ENCODE measurements around the gene KRT7. TPM values are rescaled to one million over a fixed set of nuclear protein-coding genes. Genes with fewer than 3 reads are reported as not detected.

Gene KRT7
- total RNA-seq, 5 donors from 2014 or later (not counting 1 experiment from before 2014, with no cell fraction given) = 2.7 to 3.8 (median 3.3) TPM; not detected in 2

DNA sequence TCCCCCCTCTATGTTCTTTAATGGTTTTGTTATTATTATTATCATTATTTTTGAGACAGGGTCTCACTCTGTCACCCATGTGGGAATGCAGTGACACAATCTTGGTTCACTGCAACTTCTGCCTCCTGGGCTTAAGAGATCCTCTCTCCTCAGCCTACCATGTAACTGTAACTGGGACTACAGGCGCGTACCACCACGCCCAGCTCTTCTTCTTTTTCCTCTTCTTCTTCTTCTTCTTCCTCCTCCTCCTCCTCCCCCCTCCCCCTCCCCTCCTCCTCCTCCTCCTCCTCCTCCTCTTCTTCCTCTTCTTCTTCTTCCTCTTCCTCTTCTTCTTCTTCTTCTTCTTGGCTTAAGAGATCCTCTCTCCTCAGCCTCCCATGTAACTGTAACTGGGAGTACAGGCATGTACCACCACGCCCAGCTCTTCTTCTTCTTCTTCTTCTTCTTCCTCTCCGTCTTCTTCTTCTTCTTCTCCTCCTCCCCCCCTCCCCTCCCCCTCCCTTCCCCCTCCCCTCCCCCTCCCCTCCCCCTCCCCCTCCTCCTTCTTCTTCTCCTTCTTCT, 5.4 kb upstream of the KRT7 start:
- DNase-seq (no peak), ATAC-seq (replicated peaks in 1 of 4) (no peak)
- Histone ChIP-seq H3K27me3 (replicated peaks in 1 of 2; ENCODE audit: control insufficient read depth in 2 of 2, extremely low read depth in 1 of 2, insufficient read depth in 2 of 2, low read length in 1 of 2) (peaks cover 7 to 42% of the 10 kb centered on the region in 2 experiments), H3K4me1 (ENCODE audit: control insufficient read depth in 1 of 2, extremely low read depth in 1 of 2, insufficient read depth in 2 of 2, low read length in 2 of 2) (no peaks in the 10 kb centered on the region), H3K36me3 (ENCODE audit: control insufficient read depth in 2 of 2, extremely low read depth in 1 of 2, insufficient read depth in 1 of 2, low read length in 1 of 2) (no peaks in the 10 kb centered on the region), H3K27ac (ENCODE audit: low read length) (no peak overlapping the region), H3K9me3 (no peaks in the 10 kb centered on the region), H3K4me3 (ENCODE audit: control insufficient read depth in 1 of 2, extremely low read depth in 1 of 2, low read length in 1 of 2) (no peak overlapping the region)
- Mint-ChIP-seq H3K4me1 (no peaks in the 10 kb centered on the region), H3K27me3 (peaks cover 35 to 60% of the 10 kb centered on the region in 2 donors), H3K27ac (no peak overlapping the region), H3K9me3 (no peaks in the 10 kb centered on the region), H3K36me3 (no peaks in the 10 kb centered on the region), H3K4me3 (no peak overlapping the region)
- CTCF ChIA-PET = interaction anchor here in 1 of 2 donors (0.6 kb wide), 1 partner anchor 57 kb away, joined by 3 read pairs; no protein-coding TSS in a partner anchor
- 60% methylated on average over 2 of the region's 5 CpGs for WGBS (ENCODE audit: insufficient coverage)
- POLR2A ChIA-PET = no interaction called here

GRCh38 chr12:52228366-52228765, 4.7 kb upstream of the KRT7 start:
- POLR2A ChIA-PET = no interaction called here

DNA sequence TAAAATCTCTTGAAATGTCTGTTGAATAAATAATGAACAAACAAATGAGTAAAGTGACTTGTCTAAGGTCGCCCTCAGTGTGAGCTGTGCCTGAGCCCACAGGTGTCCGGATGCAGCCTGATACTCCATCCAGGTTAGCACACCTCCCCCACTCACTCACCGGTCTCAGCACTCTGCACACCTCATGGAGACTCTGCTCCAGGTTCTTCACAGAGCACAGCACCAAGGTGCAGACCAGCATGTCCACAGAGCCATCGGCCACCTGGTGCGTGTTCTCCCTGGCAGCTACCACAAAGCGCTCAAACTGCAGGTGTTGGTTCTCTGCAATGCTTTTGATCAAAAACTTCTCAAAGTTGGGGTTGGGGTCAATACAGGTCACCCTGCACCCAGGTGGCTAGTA, 4.1 kb upstream of the KRT7 start:
- no peak for ATAC-seq (replicated peaks in 1 of 4)
- POLR2A ChIA-PET = no interaction called here
- no peaks in the 10 kb centered on the region for H3K36me3 Mint-ChIP-seq
- 92% methylated on average over 5 of the region's 6 CpGs for WGBS (ENCODE audit: insufficient coverage)
- peaks cover 40 to 59% of the 10 kb centered on the region in 2 donors for H3K27me3 Mint-ChIP-seq
- H3K9me3 ChIP-seq = no peaks in the 10 kb centered on the region
- no peaks in the 10 kb centered on the region for H3K4me1 ChIP-seq (ENCODE audit: control insufficient read depth in 1 of 2, extremely low read depth in 1 of 2, insufficient read depth in 2 of 2, low read length in 2 of 2)
- no peak overlapping the region for H3K27ac ChIP-seq (ENCODE audit: low read length)
- H3K4me3 ChIP-seq (ENCODE audit: control insufficient read depth in 1 of 2, extremely low read depth in 1 of 2, low read length in 1 of 2) = no peak overlapping the region
- H3K36me3 ChIP-seq (ENCODE audit: control insufficient read depth in 2 of 2, extremely low read depth in 1 of 2, insufficient read depth in 1 of 2, low read length in 1 of 2) = no peaks in the 10 kb centered on the region
- peaks cover 6 to 49% of the 10 kb centered on the region in 2 experiments for H3K27me3 ChIP-seq (replicated peaks in 1 of 2; ENCODE audit: control insufficient read depth in 2 of 2, extremely low read depth in 1 of 2, insufficient read depth in 2 of 2, low read length in 1 of 2)
- DNase-seq = no peak
- H3K4me3 Mint-ChIP-seq = no peak overlapping the region
- CTCF ChIA-PET = no interaction called here
- peaks cover 0 to 2% (median 0%) of the 10 kb centered on the region in 3 donors for H3K4me1 Mint-ChIP-seq
- H3K27ac Mint-ChIP-seq = no peak overlapping the region
- no peaks in the 10 kb centered on the region for H3K9me3 Mint-ChIP-seq

More at GRCh38 chr12:52228366-52228765, 4.7 kb upstream of the KRT7 start:
- Histone ChIP-seq H3K27ac (ENCODE audit: low read length) (no peak overlapping the region), H3K36me3 (ENCODE audit: control insufficient read depth in 2 of 2, extremely low read depth in 1 of 2, insufficient read depth in 1 of 2, low read length in 1 of 2) (no peaks in the 10 kb centered on the region), H3K4me3 (ENCODE audit: control insufficient read depth in 1 of 2, extremely low read depth in 1 of 2, low read length in 1 of 2) (no peak overlapping the region), H3K27me3 (replicated peaks in 1 of 2; ENCODE audit: control insufficient read depth in 2 of 2, extremely low read depth in 1 of 2, insufficient read depth in 2 of 2, low read length in 1 of 2) (peaks cover 5 to 44% of the 10 kb centered on the region in 2 experiments), H3K9me3 (no peaks in the 10 kb centered on the region), H3K4me1 (ENCODE audit: control insufficient read depth in 1 of 2, extremely low read depth in 1 of 2, insufficient read depth in 2 of 2, low read length in 2 of 2) (no peaks in the 10 kb centered on the region)
- CTCF ChIA-PET = no interaction called here
- Mint-ChIP-seq H3K4me3 (no peak overlapping the region), H3K4me1 (no peaks in the 10 kb centered on the region), H3K36me3 (no peaks in the 10 kb centered on the region), H3K27me3 (peaks cover 36 to 59% of the 10 kb centered on the region in 2 donors), H3K9me3 (no peaks in the 10 kb centered on the region), H3K27ac (no peak overlapping the region)
- DNase-seq (no peak), ATAC-seq (replicated peaks in 1 of 4) (no peak)
- 41% methylated on average over 2 of the region's 3 CpGs for WGBS (ENCODE audit: insufficient coverage)

GRCh38 chr12:52229836-52230343, 3.2 kb upstream of the KRT7 start:
- H3K4me3 ChIP-seq (ENCODE audit: control insufficient read depth in 1 of 2, extremely low read depth in 1 of 2, low read length in 1 of 2) = no peak overlapping the region
- ChIA-PET CTCF (no interaction called here), POLR2A (interaction anchor here in 1 of 2 donors (0.6 kb wide), 1 partner anchor 269 kb away, joined by 3 read pairs; no protein-coding TSS in a partner anchor)
- H3K4me1 Mint-ChIP-seq = peaks cover 0 to 2% (median 0%) of the 10 kb centered on the region in 3 donors
- no peaks in the 10 kb centered on the region for H3K36me3 ChIP-seq (ENCODE audit: control insufficient read depth in 2 of 2, extremely low read depth in 1 of 2, insufficient read depth in 1 of 2, low read length in 1 of 2)
- H3K27me3 ChIP-seq (replicated peaks in 1 of 2; ENCODE audit: control insufficient read depth in 2 of 2, extremely low read depth in 1 of 2, insufficient read depth in 2 of 2, low read length in 1 of 2) = peaks cover 6 to 59% of the 10 kb centered on the region in 2 experiments
- H3K4me3 Mint-ChIP-seq = no peak overlapping the region
- no peaks in the 10 kb centered on the region for H3K9me3 ChIP-seq
- DNase-seq = no peak
- ATAC-seq (replicated peaks in 1 of 4) = no peak
- H3K27ac Mint-ChIP-seq = no peak overlapping the region
- no peaks in the 10 kb centered on the region for H3K36me3 Mint-ChIP-seq
- H3K27ac ChIP-seq (ENCODE audit: low read length) = no peak overlapping the region
- no peaks in the 10 kb centered on the region for H3K4me1 ChIP-seq (ENCODE audit: control insufficient read depth in 1 of 2, extremely low read depth in 1 of 2, insufficient read depth in 2 of 2, low read length in 2 of 2)
- H3K27me3 Mint-ChIP-seq = peaks cover 42 to 60% of the 10 kb centered on the region in 2 donors
- H3K9me3 Mint-ChIP-seq = no peaks in the 10 kb centered on the region
- 93% methylated on average over 2 of the region's 2 CpGs for WGBS (ENCODE audit: insufficient coverage)

- Mint-ChIP-seq H3K4me3 (no peak overlapping the region), H3K27me3 (peaks cover 46 to 65% of the 10 kb centered on the region in 2 donors), H3K4me1 (peaks cover 0 to 2% (median 0%) of the 10 kb centered on the region in 3 donors), H3K27ac (no peak overlapping the region), H3K9me3 (no peaks in the 10 kb centered on the region), H3K36me3 (no peaks in the 10 kb centered on the region)
- no peak for DNase-seq
- ATAC-seq (replicated peaks in 1 of 4) = no peak
- POLR2A ChIA-PET = interaction anchor here in 1 of 2 donors (0.6 kb wide), 1 partner anchor 268 kb away, joined by 3 read pairs; no protein-coding TSS in a partner anchor
- Histone ChIP-seq H3K27me3 (replicated peaks in 1 of 2; ENCODE audit: control insufficient read depth in 2 of 2, extremely low read depth in 1 of 2, insufficient read depth in 2 of 2, low read length in 1 of 2) (peaks cover 6 to 64% of the 10 kb centered on the region in 2 experiments), H3K4me1 (ENCODE audit: control insufficient read depth in 1 of 2, extremely low read depth in 1 of 2, insufficient read depth in 2 of 2, low read length in 2 of 2) (no peaks in the 10 kb centered on the region), H3K36me3 (ENCODE audit: control insufficient read depth in 2 of 2, extremely low read depth in 1 of 2, insufficient read depth in 1 of 2, low read length in 1 of 2) (no peaks in the 10 kb centered on the region), H3K9me3 (no peaks in the 10 kb centered on the region), H3K27ac (ENCODE audit: low read length) (no peak overlapping the region), H3K4me3 (ENCODE audit: control insufficient read depth in 1 of 2, extremely low read depth in 1 of 2, low read length in 1 of 2) (no peak overlapping the region)
- 55% methylated on average over 6 of the region's 8 CpGs for WGBS (ENCODE audit: insufficient coverage)
- CTCF ChIA-PET = no interaction called here
These were observed 2.4 kb upstream of the KRT7 start for GRCh38 chr12:52230364-52231281.

DNA sequence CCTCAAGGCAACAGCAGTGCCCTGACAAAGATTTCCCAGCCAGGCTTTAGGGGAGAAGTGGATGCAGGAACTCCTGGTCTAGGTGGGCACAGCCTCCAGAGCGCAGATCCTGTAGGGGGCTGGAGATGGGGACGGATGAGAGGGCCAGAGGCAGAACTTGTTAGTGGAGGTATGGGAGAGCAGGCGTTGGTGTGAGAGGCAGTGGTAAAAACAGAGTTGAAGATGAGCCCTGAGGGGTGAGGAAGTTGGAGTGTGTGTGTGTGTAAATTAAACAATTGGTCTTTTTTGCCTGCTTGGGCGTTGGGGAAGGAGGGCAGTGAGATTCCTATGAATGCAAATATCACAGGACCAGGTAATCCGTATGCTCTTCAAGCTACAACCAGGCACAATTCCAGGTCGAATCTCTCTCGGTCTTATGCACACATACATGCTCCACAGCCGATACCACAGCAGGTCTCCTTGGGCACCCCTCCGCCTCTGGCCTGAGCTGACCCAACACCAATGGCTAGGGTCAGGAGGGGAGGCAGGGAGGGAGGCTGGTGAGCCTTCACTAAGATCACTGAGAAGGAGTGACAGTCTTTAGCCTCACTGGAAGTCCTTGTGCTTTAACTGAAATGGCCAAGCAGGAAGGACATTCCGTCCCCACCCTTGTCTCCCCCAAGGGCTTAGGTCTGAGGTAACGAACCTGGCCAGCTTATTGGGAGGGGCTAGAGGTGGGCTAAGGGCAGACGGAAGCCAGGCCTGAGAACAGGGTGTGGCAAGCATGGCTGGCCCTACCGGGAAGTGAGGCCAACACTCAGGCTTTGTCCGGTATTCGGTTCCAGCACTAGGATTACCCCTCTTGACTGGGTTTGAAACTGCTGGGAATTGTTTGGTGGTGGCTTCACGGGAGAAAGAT, 1.5 kb upstream of the KRT7 start:
- DNase-seq (no peak), ATAC-seq (replicated peaks in 1 of 4) (no peak)
- Mint-ChIP-seq H3K9me3 (no peaks in the 10 kb centered on the region), H3K27ac (no peak overlapping the region), H3K36me3 (no peaks in the 10 kb centered on the region), H3K4me1 (peaks cover 0 to 2% (median 0%) of the 10 kb centered on the region in 3 donors), H3K27me3 (peaks cover 47 to 64% of the 10 kb centered on the region in 2 donors), H3K4me3 (no peak overlapping the region)
- CTCF ChIA-PET = no interaction called here
- H3K27me3 ChIP-seq (replicated peaks in 1 of 2; ENCODE audit: control insufficient read depth in 2 of 2, extremely low read depth in 1 of 2, insufficient read depth in 2 of 2, low read length in 1 of 2) = peaks cover 6 to 66% of the 10 kb centered on the region in 2 experiments
- WGBS (ENCODE audit: insufficient coverage) = 76% methylated on average over 14 of the region's 16 CpGs
- POLR2A ChIA-PET = no interaction called here
- no peaks in the 10 kb centered on the region for H3K9me3 ChIP-seq
- H3K4me3 ChIP-seq (ENCODE audit: control insufficient read depth in 1 of 2, extremely low read depth in 1 of 2, low read length in 1 of 2) = no peak overlapping the region
- H3K36me3 ChIP-seq (ENCODE audit: control insufficient read depth in 2 of 2, extremely low read depth in 1 of 2, insufficient read depth in 1 of 2, low read length in 1 of 2) = no peaks in the 10 kb centered on the region
- no peak overlapping the region for H3K27ac ChIP-seq (ENCODE audit: low read length)
- H3K4me1 ChIP-seq (ENCODE audit: control insufficient read depth in 1 of 2, extremely low read depth in 1 of 2, insufficient read depth in 2 of 2, low read length in 2 of 2) = no peaks in the 10 kb centered on the region

All from T-cell (primary cell).